GM12875 (cell line): Measurements from ENCODE around the gene IFNA10.
"Not testable (repeated sequence)": the region's sequence is repeated elsewhere in the genome, so short reads cannot be mapped to it uniquely, and the experiment has no call there.

ENCODE experiments used
- H3K4me3 ChIP-seq: one replicate; pipeline ENCODE4 v1.5.1; 2011; ENCODE audit warnings: low read depth, low read length, control low read depth
- TF ChIP-seq, protein P1 (sequence below): IDR thresholded peaks from 2 replicates; pipeline ENCODE4 v1.5.1; 2011; ENCODE audit warnings: low read depth, mild to moderate bottlenecking, control low read depth, inconsistent platforms, low read length, moderate library complexity, borderline replicate concordance; ENCODE audit not compliant: insufficient read depth

IFNA10 gene

DNA sequence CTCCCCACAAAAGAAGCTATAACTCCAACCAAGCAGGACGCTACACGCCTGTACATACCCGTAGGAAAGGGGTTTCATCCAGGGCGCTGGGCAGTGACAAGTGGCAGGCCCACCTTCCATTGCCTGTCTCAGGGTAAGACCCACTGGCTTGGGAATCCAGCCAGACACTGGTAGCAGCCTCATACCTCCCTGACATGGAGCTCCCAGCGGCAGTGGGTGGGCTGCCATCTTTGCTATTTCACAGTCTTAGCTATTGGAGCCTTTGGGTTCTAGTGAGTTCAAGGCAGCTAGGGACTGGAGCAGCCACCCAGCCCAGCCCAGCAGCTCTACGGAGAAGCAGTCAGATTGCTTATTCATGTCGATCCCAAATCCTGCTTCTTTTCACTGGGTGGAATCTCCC is 3.4 kb upstream of the IFNA10 start:
- TF ChIP-seq, protein P1, sequence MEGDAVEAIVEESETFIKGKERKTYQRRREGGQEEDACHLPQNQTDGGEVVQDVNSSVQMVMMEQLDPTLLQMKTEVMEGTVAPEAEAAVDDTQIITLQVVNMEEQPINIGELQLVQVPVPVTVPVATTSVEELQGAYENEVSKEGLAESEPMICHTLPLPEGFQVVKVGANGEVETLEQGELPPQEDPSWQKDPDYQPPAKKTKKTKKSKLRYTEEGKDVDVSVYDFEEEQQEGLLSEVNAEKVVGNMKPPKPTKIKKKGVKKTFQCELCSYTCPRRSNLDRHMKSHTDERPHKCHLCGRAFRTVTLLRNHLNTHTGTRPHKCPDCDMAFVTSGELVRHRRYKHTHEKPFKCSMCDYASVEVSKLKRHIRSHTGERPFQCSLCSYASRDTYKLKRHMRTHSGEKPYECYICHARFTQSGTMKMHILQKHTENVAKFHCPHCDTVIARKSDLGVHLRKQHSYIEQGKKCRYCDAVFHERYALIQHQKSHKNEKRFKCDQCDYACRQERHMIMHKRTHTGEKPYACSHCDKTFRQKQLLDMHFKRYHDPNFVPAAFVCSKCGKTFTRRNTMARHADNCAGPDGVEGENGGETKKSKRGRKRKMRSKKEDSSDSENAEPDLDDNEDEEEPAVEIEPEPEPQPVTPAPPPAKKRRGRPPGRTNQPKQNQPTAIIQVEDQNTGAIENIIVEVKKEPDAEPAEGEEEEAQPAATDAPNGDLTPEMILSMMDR, result no peak
- H3K4me3 ChIP-seq, result no peak overlapping the region

DNA sequence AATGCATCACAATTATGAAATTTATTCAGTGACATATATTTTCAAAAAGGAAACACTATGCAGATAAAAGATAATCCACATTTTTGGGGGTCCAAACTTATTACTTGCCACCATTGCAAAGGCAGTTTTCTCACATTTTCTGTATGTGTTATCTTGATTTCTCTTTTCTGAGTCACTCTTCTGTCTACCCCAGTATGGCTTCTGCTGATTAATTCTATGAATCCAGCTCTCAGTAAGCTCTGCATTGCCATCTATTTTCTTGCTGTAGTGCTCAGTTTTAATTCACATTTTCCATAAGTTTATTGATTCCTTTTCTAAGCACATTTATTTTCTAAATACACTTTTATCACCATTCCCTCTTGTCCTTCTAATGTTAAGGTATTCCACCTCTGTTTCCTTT is 1.7 kb downstream of the IFNA10 start:
- no peak overlapping the region for H3K4me3 ChIP-seq
- TF ChIP-seq, protein P1, result no peak

DNA sequence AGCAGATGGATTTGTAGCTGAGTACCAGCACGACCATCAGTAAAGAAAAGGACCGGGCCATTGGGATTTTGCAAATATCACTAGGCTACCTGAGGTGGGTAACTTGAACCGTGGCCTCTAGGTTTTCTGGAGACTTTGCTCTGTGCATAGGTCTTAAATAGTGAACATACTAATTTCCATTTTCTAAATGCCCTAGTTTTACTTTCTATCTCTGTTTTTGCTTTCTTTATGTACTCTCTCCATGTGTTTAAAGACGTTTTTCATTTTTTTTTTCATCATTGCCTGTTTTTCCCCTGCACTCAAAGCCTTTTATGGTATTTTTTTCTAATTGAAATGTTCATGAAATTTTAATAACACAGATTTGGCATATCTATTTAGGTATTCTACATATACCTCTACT is 4.8 kb downstream of the IFNA10 start, which contains the start of gene IFNA7:
Gene IFNA7, minus strand, starts transcription at position 101 of the 400 bp plus-strand sequence. Its CDS starts 40 bp downstream, at position 61.
- H3K4me3 ChIP-seq, result not testable (repeated sequence)

DNA sequence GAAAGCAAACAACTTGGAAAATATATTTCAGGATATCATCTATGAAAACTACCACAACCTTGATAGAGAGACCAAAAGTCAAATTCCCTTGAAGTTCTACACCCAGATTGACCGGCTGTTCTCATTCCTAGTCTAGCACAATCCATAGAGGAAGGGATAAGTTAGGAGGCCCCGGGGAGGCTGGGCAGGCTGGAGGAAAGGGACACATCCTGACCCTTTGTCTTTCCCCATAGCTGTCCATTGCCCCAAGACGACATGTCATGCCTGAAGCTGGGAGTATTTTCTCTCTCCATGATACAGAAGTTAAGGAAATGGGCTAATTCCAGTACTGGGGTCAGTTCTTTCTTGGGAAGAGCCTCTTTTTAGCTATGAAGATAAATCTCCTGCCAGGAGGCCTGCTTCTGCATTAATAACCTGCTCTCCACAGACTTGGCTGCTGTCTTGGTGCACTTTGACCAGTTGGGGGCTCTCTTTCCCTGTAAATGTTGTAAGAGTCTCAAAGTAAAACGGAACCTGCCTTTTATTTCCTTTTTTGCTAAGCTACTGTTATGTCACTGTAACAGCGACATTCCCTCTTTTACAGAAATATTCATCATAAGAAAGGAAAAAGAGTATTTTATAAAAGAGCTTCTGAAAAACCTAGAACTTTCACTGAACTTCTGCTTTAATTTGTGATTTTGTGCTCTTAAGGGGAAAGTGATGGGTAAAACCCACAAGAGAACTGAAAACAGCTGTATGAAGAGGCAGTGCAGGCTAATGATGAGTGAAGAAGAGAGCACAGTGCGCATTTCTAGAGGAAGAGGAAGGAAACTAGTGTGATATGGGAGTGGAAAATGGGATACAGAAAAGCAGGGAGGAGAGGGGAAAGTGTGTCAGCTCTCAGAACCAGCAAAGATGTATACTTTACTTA is 11.8 kb downstream of the IFNA10 start:
- H3K4me3 ChIP-seq, result not testable (repeated sequence)
- TF ChIP-seq, protein P1, result peak; percentile 58; the same call in 1 of the 2 replicates

DNA sequence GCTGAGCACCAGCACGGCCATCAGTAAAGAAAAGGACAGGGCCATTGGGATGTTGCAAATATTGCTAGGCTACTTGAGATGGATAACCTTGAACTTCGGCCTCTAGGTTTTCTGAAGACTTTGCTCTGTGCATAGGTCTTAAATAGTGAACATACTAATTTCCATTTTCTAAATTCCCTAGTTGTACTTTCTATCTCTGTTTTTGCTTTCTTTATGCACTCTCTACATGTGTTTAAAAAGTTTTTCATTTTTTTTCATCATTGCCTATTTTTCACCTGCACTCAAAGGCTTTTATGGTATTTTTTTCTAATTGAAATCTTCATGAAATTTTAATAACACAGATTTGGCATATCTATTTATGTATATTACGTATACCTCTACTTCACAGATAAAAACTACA is 19.5 kb downstream of the IFNA10 start, which contains the start of gene IFNA4:
Gene IFNA4, minus strand, starts transcription at position 101 of the 400 bp plus-strand sequence. Its CDS starts 56 bp downstream, at position 45.
- not testable (repeated sequence) for H3K4me3 ChIP-seq

DNA sequence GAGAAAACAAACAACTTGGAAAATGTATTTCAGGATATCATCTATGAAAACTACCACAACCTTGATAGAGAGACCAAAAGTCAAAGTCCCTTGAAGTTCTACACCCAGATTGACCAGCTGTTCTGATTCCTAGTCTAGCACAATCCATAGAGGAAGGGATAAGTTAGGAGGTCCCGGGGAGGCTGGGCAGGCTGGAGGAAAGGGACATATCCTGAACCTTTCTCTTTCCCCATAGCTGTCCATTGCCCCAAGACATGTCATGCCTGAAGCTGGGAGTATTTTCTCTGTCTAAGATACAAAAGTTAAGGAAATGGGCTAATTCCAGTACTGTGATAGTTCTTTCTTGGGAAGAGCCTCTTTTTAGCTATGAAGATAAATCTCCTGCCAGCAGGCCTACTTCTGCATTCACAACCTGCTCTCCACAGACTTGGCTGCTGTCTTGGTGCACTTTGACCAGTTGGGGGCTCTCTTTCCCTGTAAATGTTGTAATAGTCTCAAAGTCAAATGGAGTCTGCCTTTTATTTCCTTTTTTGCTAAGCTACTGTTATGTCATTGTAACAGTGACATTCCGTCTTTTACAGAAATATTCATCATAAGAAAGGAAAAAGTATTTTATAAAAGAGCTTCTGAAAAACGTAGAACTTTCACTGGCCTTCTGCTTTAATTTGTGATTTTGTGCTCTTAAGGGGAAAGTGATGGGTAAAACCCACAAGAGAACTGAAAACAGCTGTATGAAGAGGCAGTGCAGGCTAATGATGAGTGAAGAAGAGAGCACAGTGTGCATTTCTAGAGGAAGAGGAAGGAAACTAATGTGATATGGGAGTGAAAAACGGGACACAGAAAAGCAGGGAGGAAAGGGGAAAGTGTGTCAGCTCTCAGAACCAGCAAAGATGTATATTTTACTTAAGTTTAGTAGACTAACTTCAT is 23.9 kb downstream of the IFNA10 start:
- H3K4me3 ChIP-seq, result not testable (repeated sequence)
- TF ChIP-seq, protein P1, result peak; percentile 50

DNA sequence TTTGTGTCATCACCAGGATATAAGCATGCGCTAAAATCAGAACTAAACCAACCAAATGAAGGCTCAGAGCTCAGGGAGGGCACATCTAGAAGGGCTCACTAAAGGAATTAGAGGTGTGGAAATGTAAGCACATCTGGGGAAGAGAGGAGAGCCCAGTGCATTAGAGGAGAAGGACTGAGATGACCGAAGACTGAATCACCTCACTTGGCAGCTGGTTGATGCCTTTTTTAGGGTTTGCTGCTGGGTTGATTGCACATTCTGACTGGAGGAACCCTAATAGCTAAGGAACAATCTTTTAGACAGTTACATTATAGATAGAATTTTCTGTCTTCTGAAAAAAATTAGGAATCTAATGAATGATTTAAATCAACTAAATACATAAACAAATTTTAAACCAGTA is 32.3 kb downstream of the IFNA10 start:
- no peak overlapping the region for H3K4me3 ChIP-seq
- TF ChIP-seq, protein P1, result no peak
